Tibial artery (tissue), 4 donors: ENCODE data around the gene NFAM1.

Experiments used
- DNase-seq, 2 donors: peaks; one replicate each; pipeline ENCODE4 v3.0.0-alpha.2; 2019
- H3K27ac ChIP-seq, 2 donors: fragments of 200-600 bp; sonication (generic) in 1 of 2; 1 replicate in 1 of 2; 2 replicates in 1 of 2; pipeline ENCODE4 v1.5.1; 2018 to 2019; ENCODE audit warnings: mild to moderate bottlenecking in 1 of 2
- H3K27me3 ChIP-seq, 2 donors: fragments of 200-600 bp; sonication (generic) in 1 of 2; one replicate each; pipeline versions ENCODE4 v1.5.1 to v1.6.0; 2016 to 2019
- H3K36me3 ChIP-seq, 3 donors: fragments of 200-600 bp; sonication (generic) in 2 of 3; one replicate each; pipeline ENCODE4 v1.5.1; 2016 to 2019; ENCODE audit warnings: mild to moderate bottlenecking in 2 of 3
- H3K4me1 ChIP-seq, 4 donors: fragments of 200-600 bp; sonication (generic) in 2 of 4; 1 replicate in 3 of 4; 2 replicates in 1 of 4; pipeline ENCODE4 v1.5.1; 2016 to 2019
- H3K4me3 ChIP-seq, 2 donors: fragments of 200-600 bp; sonication (generic) in 1 of 2; 1 replicate in 1 of 2; 2 replicates in 1 of 2; pipeline ENCODE4 v1.5.1; 2018 to 2019; ENCODE audit warnings: mild to moderate bottlenecking in 2 of 2
- H3K9me3 ChIP-seq, 3 donors: fragments of 200-600 bp; sonication (generic) in 1 of 3; one replicate each; pipeline ENCODE4 v1.5.1; 2016 to 2019
- CTCF ChIP-seq, 2 experiments: fragments of 200-600 bp in 1 of 2; fragments of 450-650 bp in 1 of 2; IDR thresholded peaks; one replicate each; pipeline ENCODE4 v1.5.1; 2017 to 2019; ENCODE audit warnings: antibody characterized with exemption in 2 of 2, mild to moderate bottlenecking in 1 of 2, moderate library complexity in 1 of 2
- intact Hi-C: fragments of 100-400 bp; cut with DNase I; formaldehyde crosslinking; loops from one replicate; pipeline ENCODE4 v1.15.0; 2023; ENCODE audit warnings: low total_unique reads

The NFAM1 gene

GRCh38 chr22:42418811-42419242, 13.4 kb downstream of the NFAM1 start:
- H3K27me3 ChIP-seq: peaks cover 0 to 59% of the 10 kb centered on the region in 2 donors
- H3K4me1 ChIP-seq: no peaks in the 10 kb centered on the region
- H3K36me3 ChIP-seq: no peaks in the 10 kb centered on the region
- TF ChIP-seq CTCF (IDR thresholded peaks at IDR 0.05): no peak
- H3K27ac ChIP-seq: no peak overlapping the region
- no peak overlapping the region for H3K4me3 ChIP-seq
- no peaks in the 10 kb centered on the region for H3K9me3 ChIP-seq
- DNase-seq: no peak
- intact Hi-C loops: no loop called here

GRCh38 chr22:42417645-42418305, 14.4 kb downstream of the NFAM1 start:
- Histone ChIP-seq H3K27me3 (peaks cover 0 to 62% of the 10 kb centered on the region in 2 donors), H3K4me1 (no peaks in the 10 kb centered on the region), H3K27ac (no peak overlapping the region), H3K9me3 (no peaks in the 10 kb centered on the region), H3K4me3 (no peak overlapping the region), H3K36me3 (no peaks in the 10 kb centered on the region)
- intact Hi-C loops: no loop called here
- no peak for DNase-seq
- TF ChIP-seq CTCF (IDR thresholded peaks at IDR 0.05): no peak

- TF ChIP-seq CTCF (IDR thresholded peaks at IDR 0.05): no peak
- Histone ChIP-seq H3K4me3 (no peak overlapping the region), H3K27ac (no peak overlapping the region), H3K27me3 (peaks cover 0 to 54% of the 10 kb centered on the region in 2 donors), H3K9me3 (no peaks in the 10 kb centered on the region), H3K4me1 (no peaks in the 10 kb centered on the region), H3K36me3 (no peaks in the 10 kb centered on the region)
- intact Hi-C loops: no loop called here
- DNase-seq: no peak
Observed at GRCh38 chr22:42416671-42417230, 15.5 kb downstream of the NFAM1 start.

GRCh38 chr22:42414565-42415303, 17.5 kb downstream of the NFAM1 start:
- TF ChIP-seq CTCF (IDR thresholded peaks at IDR 0.05): no peak
- H3K4me1 ChIP-seq: no peaks in the 10 kb centered on the region
- H3K36me3 ChIP-seq: no peaks in the 10 kb centered on the region
- no peak overlapping the region for H3K4me3 ChIP-seq
- peaks cover 0 to 44% of the 10 kb centered on the region in 2 donors for H3K27me3 ChIP-seq
- no peak for DNase-seq
- no peak overlapping the region for H3K27ac ChIP-seq
- intact Hi-C loops: no loop called here
- no peaks in the 10 kb centered on the region for H3K9me3 ChIP-seq

- Histone ChIP-seq H3K4me3 (no peak overlapping the region), H3K9me3 (no peaks in the 10 kb centered on the region), H3K4me1 (no peaks in the 10 kb centered on the region), H3K27me3 (peaks cover 0 to 39% of the 10 kb centered on the region in 2 donors), H3K36me3 (no peaks in the 10 kb centered on the region), H3K27ac (no peak overlapping the region)
- no peak for DNase-seq
- intact Hi-C loops: no loop called here
- TF ChIP-seq CTCF (IDR thresholded peaks at IDR 0.05): no peak
Observed at GRCh38 chr22:42414021-42414420, 18.2 kb downstream of the NFAM1 start.
